ENCODE results near the gene SSNA1. TPM values are rescaled to one million over a fixed set of nuclear protein-coding genes. Genes with fewer than 3 reads are reported as not detected.
A peak's percentile ranks its signal among the peaks of the same experiment; 100 is the strongest.

Gene SSNA1
- total and polyA plus RNA-seq, 2 donors (not counting 1 experiment from before 2014, with no cell fraction given) = 53.6 to 129 TPM

DNA sequence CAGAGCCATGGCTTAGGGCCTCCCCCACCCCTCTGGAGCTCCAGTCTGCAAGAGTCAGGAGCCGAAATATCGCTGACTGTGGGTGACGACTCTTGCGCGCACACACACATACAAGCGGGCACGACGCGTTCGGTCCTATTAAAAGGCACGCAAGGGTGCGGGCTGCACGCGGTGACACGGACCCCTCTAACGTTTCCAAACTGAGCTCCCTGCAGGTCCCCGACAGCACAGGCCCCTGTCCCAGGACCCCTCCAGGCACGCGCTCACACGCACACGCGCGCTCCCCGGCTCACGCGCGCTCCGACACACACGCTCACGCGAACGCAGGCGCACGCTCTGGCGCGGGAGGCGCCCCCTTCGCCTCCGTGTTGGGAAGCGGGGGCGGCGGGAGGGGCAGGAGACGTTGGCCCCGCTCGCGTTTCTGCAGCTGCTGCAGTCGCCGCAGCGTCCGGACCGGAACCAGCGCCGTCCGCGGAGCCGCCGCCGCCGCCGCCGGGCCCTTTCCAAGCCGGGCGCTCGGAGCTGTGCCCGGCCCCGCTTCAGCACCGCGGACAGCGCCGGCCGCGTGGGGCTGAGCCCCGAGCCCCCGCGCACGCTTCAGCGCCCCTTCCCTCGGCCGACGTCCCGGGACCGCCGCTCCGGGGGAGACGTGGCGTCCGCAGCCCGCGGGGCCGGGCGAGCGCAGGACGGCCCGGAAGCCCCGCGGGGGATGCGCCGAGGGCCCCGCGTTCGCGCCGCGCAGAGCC, 49.6 kb upstream of the SSNA1 start, which contains the start of gene GRIN1:
TSS of gene GRIN1 (plus strand) at position 433 of the 746 bp plus-strand sequence. CDS start 333 bp downstream, outside the sequence.
- no peak within 1 kb of the TSS for H2AFZ ChIP-seq (ENCODE audit: insufficient read depth, low read depth, low read length, poor library complexity, severe bottlenecking)
- H3K4me3 ChIP-seq (ENCODE audit: control extremely low read depth in 1 of 5, extremely low read depth in 1 of 5, insufficient read depth in 1 of 5, low read depth in 2 of 5, low read length in 4 of 5) = no peak within 1 kb of the TSS
- intact Hi-C loops (cut with micrococcal nuclease) = no loop called here
- H3K4me1 ChIP-seq (ENCODE audit: control insufficient read depth in 2 of 2, insufficient read depth in 2 of 2, low read length in 2 of 2) = peaks cover 11 to 14% of the 10 kb centered on the region in 2 donors
- POLR2A ChIA-PET = interaction anchor here (0.6 kb wide), 1 partner anchor 7 kb away, joined by 5 read pairs; no protein-coding TSS in a partner anchor
- peak within 1 kb of the TSS; percentile 40 for H3K4me2 ChIP-seq (replicated peaks; ENCODE audit: low read depth, low read length, poor library complexity, severe bottlenecking)
- Mint-ChIP-seq H3K4me3 (no peak within 1 kb of the TSS), H3K27me3 (peaks cover 58% of the 10 kb centered on the region), H3K4me1 (no peaks in the 10 kb centered on the region), H3K27ac (peak within 1 kb of the TSS; percentile 26), H3K9me3 (ENCODE audit: insufficient read depth) (no peaks in the 10 kb centered on the region)
- CTCF ChIA-PET = interaction anchor here (0.8 kb wide), 1 partner anchor 11 kb away, joined by 3 read pairs; no protein-coding TSS in a partner anchor
- H3K9me3 ChIP-seq (ENCODE audit: control extremely low read depth in 1 of 3, control insufficient read depth in 2 of 3, insufficient read depth in 1 of 3, low read length in 2 of 3) = peaks cover 0 to 33% (median 0%) of the 10 kb centered on the region in 3 donors
- H3K36me3 ChIP-seq (replicated peaks in 1 of 2; ENCODE audit: control extremely low read depth in 1 of 2, control insufficient read depth in 1 of 2, extremely low read depth in 1 of 2, insufficient read depth in 2 of 2, low read length in 1 of 2) = no peaks in the 10 kb centered on the region
- TF ChIP-seq, protein P1, sequence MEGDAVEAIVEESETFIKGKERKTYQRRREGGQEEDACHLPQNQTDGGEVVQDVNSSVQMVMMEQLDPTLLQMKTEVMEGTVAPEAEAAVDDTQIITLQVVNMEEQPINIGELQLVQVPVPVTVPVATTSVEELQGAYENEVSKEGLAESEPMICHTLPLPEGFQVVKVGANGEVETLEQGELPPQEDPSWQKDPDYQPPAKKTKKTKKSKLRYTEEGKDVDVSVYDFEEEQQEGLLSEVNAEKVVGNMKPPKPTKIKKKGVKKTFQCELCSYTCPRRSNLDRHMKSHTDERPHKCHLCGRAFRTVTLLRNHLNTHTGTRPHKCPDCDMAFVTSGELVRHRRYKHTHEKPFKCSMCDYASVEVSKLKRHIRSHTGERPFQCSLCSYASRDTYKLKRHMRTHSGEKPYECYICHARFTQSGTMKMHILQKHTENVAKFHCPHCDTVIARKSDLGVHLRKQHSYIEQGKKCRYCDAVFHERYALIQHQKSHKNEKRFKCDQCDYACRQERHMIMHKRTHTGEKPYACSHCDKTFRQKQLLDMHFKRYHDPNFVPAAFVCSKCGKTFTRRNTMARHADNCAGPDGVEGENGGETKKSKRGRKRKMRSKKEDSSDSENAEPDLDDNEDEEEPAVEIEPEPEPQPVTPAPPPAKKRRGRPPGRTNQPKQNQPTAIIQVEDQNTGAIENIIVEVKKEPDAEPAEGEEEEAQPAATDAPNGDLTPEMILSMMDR (IDR thresholded peaks at IDR 0.05) = no peak
- no peak for TF ChIP-seq EZH2 (IDR thresholded peaks at IDR 0.05; ENCODE audit: borderline replicate concordance, insufficient read depth, low read depth, low read length, poor library complexity, severe bottlenecking)
- H3K9ac ChIP-seq (ENCODE audit: low read length) = no peak within 1 kb of the TSS
- peaks cover 0 to 82% (median 36%) of the 10 kb centered on the region in 4 experiments for H3K27me3 ChIP-seq (replicated peaks in 1 of 4; ENCODE audit: control extremely low read depth in 1 of 4, control insufficient read depth in 3 of 4, insufficient read depth in 4 of 4, low read length in 3 of 4)
- peak; percentile 55 for DNase-seq
- 9% methylated on average over 104 of the region's 104 CpGs for WGBS (ENCODE audit: insufficient coverage)
- H3K27ac ChIP-seq (ENCODE audit: low read length in 2 of 2) = no peak within 1 kb of the TSS
- ATAC-seq (ENCODE audit: low read depth) = peak; percentile 43
- no peaks in the 10 kb centered on the region for H4K20me1 ChIP-seq (ENCODE audit: control insufficient read depth, insufficient read depth, low read length, poor library complexity, severe bottlenecking)
- no peaks in the 10 kb centered on the region for H3K79me2 ChIP-seq (ENCODE audit: control insufficient read depth, insufficient read depth, low read length)
